Astrocyte (in vitro differentiated cells and primary cell): ENCODE measurements around the gene DNASE2B. TPM values are rescaled to one million over a fixed set of nuclear protein-coding genes. Genes with fewer than 3 reads are reported as not detected.

Source experiments
- DNase-seq: peaks from one replicate; pipeline ENCODE4 v3.0.0-alpha.2; 2010; ENCODE audit warnings: low read depth
- FAIRE-seq: peaks from 2 replicates; lab custom pipeline; 2011; peaks lifted over from hg19 to GRCh38; lab: Jason Lieb, UNC
- H2AFZ ChIP-seq: 2 replicates; pipeline ENCODE4 v1.6.0; 2012; ENCODE audit warnings: low read depth, low read length, inconsistent platforms
- H3K27ac ChIP-seq: 2 replicates; pipeline ENCODE4 v1.5.1; 2011; ENCODE audit warnings: low read depth, low read length, inconsistent platforms
- H3K27me3 ChIP-seq: 2 replicates; pipeline ENCODE4 v1.6.0; 2011; ENCODE audit warnings: low read length, inconsistent platforms; ENCODE audit not compliant: insufficient read depth
- H3K36me3 ChIP-seq: 2 replicates; pipeline ENCODE4 v1.5.1; 2011; ENCODE audit warnings: low read length, inconsistent platforms; ENCODE audit not compliant: insufficient read depth
- H3K4me1 ChIP-seq: 2 replicates; pipeline ENCODE4 v1.5.1; 2011; ENCODE audit warnings: low read length, inconsistent platforms; ENCODE audit not compliant: insufficient read depth
- H3K4me2 ChIP-seq: 2 replicates; pipeline ENCODE4 v1.6.0; 2012; ENCODE audit warnings: low read length, inconsistent platforms
- H3K4me3 ChIP-seq: 2 replicates; pipeline ENCODE4 v1.5.1; 2011; ENCODE audit warnings: low read depth, mild to moderate bottlenecking, low read length, inconsistent platforms; ENCODE audit not compliant: insufficient read depth
- H3K79me2 ChIP-seq: 2 replicates; pipeline ENCODE4 v1.6.0; 2012; ENCODE audit warnings: mild to moderate bottlenecking, low read length, inconsistent platforms; ENCODE audit not compliant: insufficient read depth
- H3K9ac ChIP-seq: 2 replicates; pipeline ENCODE4 v1.6.0; 2012; ENCODE audit warnings: mild to moderate bottlenecking, low read length, inconsistent platforms
- H3K9me3 ChIP-seq: 2 replicates; pipeline ENCODE4 v1.5.1; 2012; ENCODE audit warnings: low read depth, mild to moderate bottlenecking, low read length, inconsistent platforms; ENCODE audit not compliant: insufficient read depth
- H4K20me1 ChIP-seq: 2 replicates; pipeline ENCODE4 v1.6.0; 2012; ENCODE audit warnings: low read length, inconsistent platforms; ENCODE audit not compliant: insufficient read depth
- H3K27ac Mint-ChIP-seq: one replicate; pipeline ENCODE4 v1.8.0; 2021; ENCODE audit warnings: mild to moderate bottlenecking, mixed read lengths; ENCODE audit not compliant: unreplicated experiment
- H3K27me3 Mint-ChIP-seq: one replicate; pipeline ENCODE4 v1.8.0; 2021; ENCODE audit warnings: low read depth, mixed read lengths; ENCODE audit not compliant: unreplicated experiment
- H3K36me3 Mint-ChIP-seq: one replicate; pipeline ENCODE4 v1.8.0; 2021; ENCODE audit warnings: low read depth, mixed read lengths; ENCODE audit not compliant: unreplicated experiment
- H3K4me1 Mint-ChIP-seq: one replicate; pipeline ENCODE4 v1.8.0; 2021; ENCODE audit warnings: low read depth, mixed read lengths; ENCODE audit not compliant: unreplicated experiment
- H3K4me3 Mint-ChIP-seq: one replicate; pipeline ENCODE4 v1.8.0; 2021; ENCODE audit warnings: mild to moderate bottlenecking, moderate library complexity, mixed read lengths; ENCODE audit not compliant: unreplicated experiment
- H3K9me3 Mint-ChIP-seq: one replicate; pipeline ENCODE4 v1.8.0; 2021; ENCODE audit warnings: mild to moderate bottlenecking, mixed read lengths; ENCODE audit not compliant: unreplicated experiment
- EZH2 ChIP-seq: IDR thresholded peaks from 2 replicates; pipeline ENCODE4 v1.6.1; 2012; ENCODE audit warnings: mild to moderate bottlenecking, low read length, inconsistent platforms; ENCODE audit not compliant: insufficient read depth
- total RNA-seq: library from RNA; stranded (reverse); gene quantifications from 2 replicates; pipeline ENCODE4 v1.2.1, GENCODE V29; 2021
- TF ChIP-seq, protein P1 (sequence below): IDR thresholded peaks from 2 replicates; pipeline ENCODE4 v1.5.1; 2011; ENCODE audit warnings: low read depth, mild to moderate bottlenecking, inconsistent platforms, low read length, moderate library complexity; ENCODE audit not compliant: insufficient read depth

Gene DNASE2B
- total RNA-seq, 1 donor from 2014 or later, result not detected

DNA sequence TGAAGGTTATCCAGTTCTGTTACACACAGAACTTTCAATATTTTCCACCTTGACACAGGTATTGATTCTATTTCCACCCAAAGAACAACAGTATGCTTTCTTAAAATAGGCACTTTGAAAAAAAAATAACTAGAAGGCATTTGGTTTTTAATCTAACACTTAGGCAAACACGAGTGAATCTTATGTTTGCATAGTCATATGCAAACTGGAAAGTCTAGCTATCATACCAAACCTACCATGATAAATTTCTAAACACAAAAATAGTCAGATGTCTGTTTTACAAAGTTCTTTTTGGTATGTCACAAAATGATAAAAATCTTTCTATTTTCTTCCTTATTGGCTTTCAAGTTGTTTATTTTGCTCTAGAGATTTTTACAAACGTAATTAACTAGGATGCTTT is 11.6 kb downstream of the DNASE2B start:
- H3K9me3 Mint-ChIP-seq, result no peaks in the 10 kb centered on the region
- Histone ChIP-seq H3K27me3 (no peaks in the 10 kb centered on the region), H3K4me2 (no peak overlapping the region), H3K9me3 (no peaks in the 10 kb centered on the region), H4K20me1 (no peaks in the 10 kb centered on the region), H3K36me3 (no peaks in the 10 kb centered on the region), H3K27ac (no peak overlapping the region), H3K4me3 (no peak overlapping the region), H2AFZ (no peak overlapping the region), H3K4me1 (peaks cover 12% of the 10 kb centered on the region), H3K79me2 (no peaks in the 10 kb centered on the region), H3K9ac (no peak overlapping the region)
- TF ChIP-seq, protein P1, sequence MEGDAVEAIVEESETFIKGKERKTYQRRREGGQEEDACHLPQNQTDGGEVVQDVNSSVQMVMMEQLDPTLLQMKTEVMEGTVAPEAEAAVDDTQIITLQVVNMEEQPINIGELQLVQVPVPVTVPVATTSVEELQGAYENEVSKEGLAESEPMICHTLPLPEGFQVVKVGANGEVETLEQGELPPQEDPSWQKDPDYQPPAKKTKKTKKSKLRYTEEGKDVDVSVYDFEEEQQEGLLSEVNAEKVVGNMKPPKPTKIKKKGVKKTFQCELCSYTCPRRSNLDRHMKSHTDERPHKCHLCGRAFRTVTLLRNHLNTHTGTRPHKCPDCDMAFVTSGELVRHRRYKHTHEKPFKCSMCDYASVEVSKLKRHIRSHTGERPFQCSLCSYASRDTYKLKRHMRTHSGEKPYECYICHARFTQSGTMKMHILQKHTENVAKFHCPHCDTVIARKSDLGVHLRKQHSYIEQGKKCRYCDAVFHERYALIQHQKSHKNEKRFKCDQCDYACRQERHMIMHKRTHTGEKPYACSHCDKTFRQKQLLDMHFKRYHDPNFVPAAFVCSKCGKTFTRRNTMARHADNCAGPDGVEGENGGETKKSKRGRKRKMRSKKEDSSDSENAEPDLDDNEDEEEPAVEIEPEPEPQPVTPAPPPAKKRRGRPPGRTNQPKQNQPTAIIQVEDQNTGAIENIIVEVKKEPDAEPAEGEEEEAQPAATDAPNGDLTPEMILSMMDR, result no peak
- TF ChIP-seq EZH2, result no peak
- FAIRE-seq (no peak), DNase-seq (no peak)
- peaks cover 2% of the 10 kb centered on the region for H3K4me1 Mint-ChIP-seq
- H3K27me3 Mint-ChIP-seq, result no peaks in the 10 kb centered on the region
- no peak overlapping the region for H3K4me3 Mint-ChIP-seq
- H3K36me3 Mint-ChIP-seq, result no peaks in the 10 kb centered on the region
- H3K27ac Mint-ChIP-seq, result no peak overlapping the region

DNA sequence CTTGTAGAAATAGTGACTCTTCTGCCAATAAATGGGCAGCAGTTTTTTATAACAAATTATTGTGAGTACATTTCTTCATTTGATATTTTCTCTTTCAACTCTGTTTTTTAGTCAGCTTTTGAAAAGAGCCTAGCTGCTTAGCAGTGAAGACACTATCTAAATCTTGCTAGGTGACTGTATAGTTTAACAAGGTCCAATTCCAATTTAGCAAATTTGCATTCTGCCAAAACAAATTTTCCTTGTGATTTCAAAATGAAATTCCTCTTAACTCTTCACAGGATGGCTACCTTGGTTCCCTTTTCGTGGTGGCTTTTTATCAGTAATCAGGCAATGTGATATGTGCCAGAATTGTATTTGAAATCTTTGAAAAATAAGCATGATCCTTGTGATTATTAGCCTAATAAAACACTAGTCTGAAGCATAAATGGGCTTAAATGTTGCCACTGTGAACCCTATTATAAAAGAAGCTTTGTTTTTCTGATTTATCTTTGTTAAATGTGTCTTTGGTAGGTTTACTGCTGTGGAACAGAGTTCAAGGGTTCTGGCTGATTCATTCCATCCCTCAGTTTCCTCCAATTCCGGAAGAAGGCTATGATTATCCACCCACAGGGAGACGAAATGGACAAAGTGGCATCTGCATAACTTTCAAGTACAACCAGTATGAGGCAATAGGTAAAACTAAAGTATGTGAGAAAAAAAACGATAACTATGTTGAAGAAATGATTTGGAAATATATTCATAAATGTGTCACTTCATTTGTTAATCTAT is 12.2 kb downstream of the DNASE2B start:
- FAIRE-seq (no peak), DNase-seq (no peak)
- H3K36me3 ChIP-seq, result no peaks in the 10 kb centered on the region
- TF ChIP-seq, protein P1, result no peak
- no peak for TF ChIP-seq EZH2
- Mint-ChIP-seq H3K4me1 (peaks cover 2% of the 10 kb centered on the region), H3K27me3 (no peaks in the 10 kb centered on the region), H3K36me3 (no peaks in the 10 kb centered on the region), H3K4me3 (no peak overlapping the region), H3K27ac (no peak overlapping the region), H3K9me3 (no peaks in the 10 kb centered on the region)
- no peak overlapping the region for H3K4me2 ChIP-seq
- H3K9ac ChIP-seq, result no peak overlapping the region
- no peak overlapping the region for H3K27ac ChIP-seq
- peaks cover 12% of the 10 kb centered on the region for H3K4me1 ChIP-seq
- no peak overlapping the region for H3K4me3 ChIP-seq
- H2AFZ ChIP-seq, result no peak overlapping the region
- H3K27me3 ChIP-seq, result no peaks in the 10 kb centered on the region
- H3K79me2 ChIP-seq, result no peaks in the 10 kb centered on the region
- H4K20me1 ChIP-seq, result no peaks in the 10 kb centered on the region
- H3K9me3 ChIP-seq, result no peaks in the 10 kb centered on the region

DNA sequence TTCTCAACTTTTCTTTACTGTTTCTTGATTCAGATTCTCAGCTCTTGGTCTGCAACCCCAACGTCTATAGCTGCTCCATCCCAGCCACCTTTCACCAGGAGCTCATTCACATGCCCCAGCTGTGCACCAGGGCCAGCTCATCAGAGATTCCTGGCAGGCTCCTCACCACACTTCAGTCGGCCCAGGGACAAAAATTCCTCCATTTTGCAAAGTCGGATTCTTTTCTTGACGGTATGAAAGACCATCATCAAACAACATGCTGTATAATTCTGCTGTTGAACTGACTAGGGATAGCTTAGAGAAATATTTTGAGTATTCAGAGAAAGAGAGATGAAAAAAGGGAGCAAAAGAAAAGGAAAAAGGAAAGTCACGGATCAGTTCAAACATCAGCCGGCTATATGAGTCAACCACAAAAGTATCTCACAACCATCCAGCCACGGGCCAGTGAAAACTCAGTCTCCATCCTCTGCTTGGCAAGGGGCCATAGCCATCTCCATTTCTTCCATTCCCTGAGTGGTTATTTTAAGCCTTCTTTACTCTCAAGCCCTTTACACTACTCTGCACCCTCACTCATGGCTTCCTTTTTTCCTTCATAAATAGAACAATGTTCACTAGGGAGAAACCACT is 14.1 kb downstream of the DNASE2B start:
- Histone ChIP-seq H3K79me2 (no peaks in the 10 kb centered on the region), H3K4me2 (peak overlapping the region; percentile 87), H3K27ac (peak overlapping the region; percentile 84), H4K20me1 (no peaks in the 10 kb centered on the region), H3K9me3 (no peaks in the 10 kb centered on the region), H3K36me3 (no peaks in the 10 kb centered on the region), H3K9ac (peak overlapping the region; percentile 78), H3K27me3 (no peaks in the 10 kb centered on the region), H2AFZ (peak overlapping the region; percentile 79), H3K4me1 (peaks cover 12% of the 10 kb centered on the region), H3K4me3 (peak overlapping the region; percentile 58)
- H3K27me3 Mint-ChIP-seq, result no peaks in the 10 kb centered on the region
- TF ChIP-seq, protein P1, result no peak
- no peak for TF ChIP-seq EZH2
- no peaks in the 10 kb centered on the region for H3K9me3 Mint-ChIP-seq
- DNase-seq (peak; percentile 84), FAIRE-seq (peak; percentile 79)
- no peak overlapping the region for H3K27ac Mint-ChIP-seq
- H3K36me3 Mint-ChIP-seq, result no peaks in the 10 kb centered on the region
- H3K4me1 Mint-ChIP-seq, result no peaks in the 10 kb centered on the region
- no peak overlapping the region for H3K4me3 Mint-ChIP-seq
